ENCODE results near the gene KISS1R.

KISS1R gene

GRCh38 chr19:954672-955494 is 37.8 kb downstream of the KISS1R start (continued):
- TF ChIP-seq ZSCAN4 (tag by site-specific recombination; IDR thresholded peaks at IDR 0.05) = no peak
- TF ChIP-seq KLF1 (tag by site-specific recombination; IDR thresholded peaks at IDR 0.05) = 0 out of 2 replicates have a peak, but pooled peaks have one; percentile 36
- no peak for TF ChIP-seq ZNF16 (tag by site-specific recombination; IDR thresholded peaks at IDR 0.05; ENCODE audit: low read depth)
- no peak for TF ChIP-seq PRDM1 (tag by site-specific recombination; IDR thresholded peaks at IDR 0.05)
- TF ChIP-seq ZNF664 (tag by site-specific recombination; IDR thresholded peaks at IDR 0.05) = no peak
- no peak for TF ChIP-seq MEIS1 (CRISPR knock-in tag; IDR thresholded peaks at IDR 0.05; ENCODE audit: borderline replicate concordance)
- no peak for TF ChIP-seq PBX3 (CRISPR knock-in tag; IDR thresholded peaks at IDR 0.05)
- 0 out of 2 replicates have a peak, but pooled peaks have one; percentile 16 for TF ChIP-seq GLIS1 (tag by site-specific recombination; IDR thresholded peaks at IDR 0.05)
- no peak for TF ChIP-seq ZBTB44 (tag by site-specific recombination; IDR thresholded peaks at IDR 0.05)
- TF ChIP-seq ZNF560 (tag by site-specific recombination; IDR thresholded peaks at IDR 0.05; ENCODE audit: borderline replicate concordance) = no peak
- TF ChIP-seq ZNF571 (tag by site-specific recombination; IDR thresholded peaks at IDR 0.05) = no peak
- no peak for TF ChIP-seq ZNF19 (tag by site-specific recombination; IDR thresholded peaks at IDR 0.05; ENCODE audit: low read depth)
- TF ChIP-seq ZNF184 (tag by site-specific recombination; IDR thresholded peaks at IDR 0.05) = no peak
- TF ChIP-seq ZNF610 (tag by site-specific recombination; IDR thresholded peaks at IDR 0.05; ENCODE audit: borderline replicate concordance) = no peak
- no peak for TF ChIP-seq ZNF416 (tag by site-specific recombination; IDR thresholded peaks at IDR 0.05)
- TF ChIP-seq PATZ1 (tag by site-specific recombination; IDR thresholded peaks at IDR 0.05) = peak; percentile 19; the same call in 1 of the 2 replicates
- TF ChIP-seq ZBTB7A (tag by site-specific recombination; IDR thresholded peaks at IDR 0.05; ENCODE audit: low read depth) = no peak
- no peak for TF ChIP-seq HOXC10 (CRISPR knock-in tag; IDR thresholded peaks at IDR 0.05)
- no peak for TF ChIP-seq ZNF518A (tag by site-specific recombination; conservative IDR thresholded peaks at IDR 0.05; ENCODE audit: low read depth)
- TF ChIP-seq ZNF76 (tag by site-specific recombination; IDR thresholded peaks at IDR 0.05; ENCODE audit: borderline replicate concordance, low read depth) = no peak
- TF ChIP-seq ZNF132 (tag by site-specific recombination; IDR thresholded peaks at IDR 0.05; ENCODE audit: borderline replicate concordance) = no peak
- no peak for TF ChIP-seq BCL11B (tag by site-specific recombination; IDR thresholded peaks at IDR 0.05; ENCODE audit: low read depth)
- no peak for TF ChIP-seq ZNF133 (tag by site-specific recombination; IDR thresholded peaks at IDR 0.05)
- TF ChIP-seq ZNF654 (tag by site-specific recombination; IDR thresholded peaks at IDR 0.05; ENCODE audit: low read depth) = no peak
- TF ChIP-seq ZBTB17 (tag by site-specific recombination; IDR thresholded peaks at IDR 0.05) = no peak
- no peak for TF ChIP-seq ZNF292 (tag by site-specific recombination; IDR thresholded peaks at IDR 0.05; ENCODE audit: borderline replicate concordance, low read depth)
- TF ChIP-seq SP2 (tag by site-specific recombination; IDR thresholded peaks at IDR 0.05) = peak; percentile 42; the same call in 1 of the 2 replicates
- TF ChIP-seq ZFHX2 (tag by site-specific recombination; conservative IDR thresholded peaks at IDR 0.05) = peak; percentile 91
- TF ChIP-seq ZNF792 (tag by site-specific recombination; IDR thresholded peaks at IDR 0.05) = no peak

Measured in HEK293 (cell line).